ENCODE results near the gene ABHD5. TPM values are rescaled to one million over a fixed set of nuclear protein-coding genes. Genes with fewer than 3 reads are reported as not detected.
"Not testable (repeated sequence)": the region's sequence is repeated elsewhere in the genome, so short reads cannot be mapped to it uniquely, and the experiment has no call there.

The ABHD5 gene
- total and polyA plus RNA-seq, 2 experiments from 2014 or later, result 32.3 to 45.5 TPM

- Histone ChIP-seq H3K27ac (no peak overlapping the region), H2AFZ (no peak overlapping the region), H3K4me1 (ENCODE audit: insufficient read depth) (0 out of 2 replicates have a peak, but pooled peaks cover 4% of the 10 kb centered on the region), H3F3A (ENCODE audit: insufficient read depth) (no peaks in the 10 kb centered on the region), H3K9ac (no peak overlapping the region), H3K9me2 (ENCODE audit: insufficient read depth) (no peaks in the 10 kb centered on the region), H3K36me3 (ENCODE audit: low read depth) (no peaks in the 10 kb centered on the region), H4K20me1 (ENCODE audit: insufficient read depth) (no peaks in the 10 kb centered on the region), H3K9me3 (ENCODE audit: low read depth) (no peaks in the 10 kb centered on the region), H3K27me3 (replicated peaks; ENCODE audit: insufficient read depth) (no peaks in the 10 kb centered on the region), H3K79me2 (ENCODE audit: insufficient read depth) (no peaks in the 10 kb centered on the region), H3K4me2 (ENCODE audit: unreplicated experiment) (no peak overlapping the region), H3K4me3 (no peak overlapping the region)
- DNase-seq, result no peak
- 93 to 97% methylated on average over 3 of the region's 3 CpGs for WGBS, 2 experiments (ENCODE audit: low coverage in 1 of 2, low lambda C conversion rate in 2 of 2, missing lambda C conversion rate in 2 of 2)
- in situ Hi-C loops (cut with MboI), result no loop called here
- no peak for TF ChIP-seq EZH2phosphoT487 (IDR thresholded peaks at IDR 0.05; ENCODE audit: insufficient read depth, low read depth)
- TF ChIP-seq EZH2 (IDR thresholded peaks at IDR 0.05; ENCODE audit: insufficient read depth, poor library complexity, severe bottlenecking), result no peak
Measured at GRCh38 chr3:43648957-43649356, 41.8 kb upstream of the ABHD5 start.

- no peak overlapping the region for H3K27ac ChIP-seq
- H3K9ac ChIP-seq, result no peak overlapping the region
- 0 out of 2 replicates have a peak, but pooled peaks cover 4% of the 10 kb centered on the region for H3K4me1 ChIP-seq (ENCODE audit: insufficient read depth)
- no peak for DNase-seq
- H3K9me3 ChIP-seq (ENCODE audit: low read depth), result no peaks in the 10 kb centered on the region
- no peak overlapping the region for H3K4me3 ChIP-seq
- no peak overlapping the region for H2AFZ ChIP-seq
- no peaks in the 10 kb centered on the region for H4K20me1 ChIP-seq (ENCODE audit: insufficient read depth)
- TF ChIP-seq EZH2phosphoT487 (IDR thresholded peaks at IDR 0.05; ENCODE audit: insufficient read depth, low read depth) (no peak), EZH2 (IDR thresholded peaks at IDR 0.05; ENCODE audit: insufficient read depth, poor library complexity, severe bottlenecking) (no peak)
- no peaks in the 10 kb centered on the region for H3K27me3 ChIP-seq (replicated peaks; ENCODE audit: insufficient read depth)
- H3K9me2 ChIP-seq (ENCODE audit: insufficient read depth), result no peaks in the 10 kb centered on the region
- 53 to 67% methylated on average over 6 of the region's 6 CpGs for WGBS, 2 experiments (ENCODE audit: low coverage in 1 of 2, low lambda C conversion rate in 2 of 2, missing lambda C conversion rate in 2 of 2)
- in situ Hi-C loops (cut with MboI), result no loop called here
- no peaks in the 10 kb centered on the region for H3K79me2 ChIP-seq (ENCODE audit: insufficient read depth)
- H3K36me3 ChIP-seq (ENCODE audit: low read depth), result no peaks in the 10 kb centered on the region
- no peak overlapping the region for H3K4me2 ChIP-seq (ENCODE audit: unreplicated experiment)
- H3F3A ChIP-seq (ENCODE audit: insufficient read depth), result no peaks in the 10 kb centered on the region
Measured at GRCh38 chr3:43649365-43649968, 41.3 kb upstream of the ABHD5 start.

- Histone ChIP-seq H3K4me2 (ENCODE audit: unreplicated experiment) (no peak overlapping the region), H3K9me2 (ENCODE audit: insufficient read depth) (no peaks in the 10 kb centered on the region), H4K20me1 (ENCODE audit: insufficient read depth) (no peaks in the 10 kb centered on the region), H3K4me1 (ENCODE audit: insufficient read depth) (0 out of 2 replicates have a peak, but pooled peaks cover 4% of the 10 kb centered on the region), H3K27ac (no peak overlapping the region), H3K79me2 (ENCODE audit: insufficient read depth) (no peaks in the 10 kb centered on the region), H3K27me3 (replicated peaks; ENCODE audit: insufficient read depth) (no peaks in the 10 kb centered on the region), H3K4me3 (no peak overlapping the region), H3K36me3 (ENCODE audit: low read depth) (no peaks in the 10 kb centered on the region), H3F3A (ENCODE audit: insufficient read depth) (no peaks in the 10 kb centered on the region), H3K9me3 (ENCODE audit: low read depth) (no peaks in the 10 kb centered on the region), H2AFZ (no peak overlapping the region; the same call in 1 of the 2 replicates), H3K9ac (no peak overlapping the region)
- 71% methylated on average over 1 of the region's 1 CpG for WGBS, 2 experiments (ENCODE audit: low coverage in 1 of 2, low lambda C conversion rate in 2 of 2, missing lambda C conversion rate in 2 of 2)
- no peak for DNase-seq
- in situ Hi-C loops (cut with MboI), result no loop called here
- TF ChIP-seq EZH2 (IDR thresholded peaks at IDR 0.05; ENCODE audit: insufficient read depth, poor library complexity, severe bottlenecking) (no peak), EZH2phosphoT487 (IDR thresholded peaks at IDR 0.05; ENCODE audit: insufficient read depth, low read depth) (no peak)
Measured at GRCh38 chr3:43650345-43650744, 40.4 kb upstream of the ABHD5 start.

- H3K9me2 ChIP-seq (ENCODE audit: insufficient read depth); H3K4me2 ChIP-seq (ENCODE audit: unreplicated experiment); H3K79me2 ChIP-seq (ENCODE audit: insufficient read depth); in situ Hi-C loops (cut with MboI); H3K4me3 ChIP-seq; H3K27me3 ChIP-seq (replicated peaks; ENCODE audit: insufficient read depth); H4K20me1 ChIP-seq (ENCODE audit: insufficient read depth); H3K36me3 ChIP-seq (ENCODE audit: low read depth); H3K27ac ChIP-seq; H3F3A ChIP-seq (ENCODE audit: insufficient read depth); DNase-seq; H3K9ac ChIP-seq; H3K4me1 ChIP-seq (ENCODE audit: insufficient read depth); H3K9me3 ChIP-seq (ENCODE audit: low read depth); H2AFZ ChIP-seq: not testable (repeated sequence)
- 90 to 98% methylated on average over 6 to 22 of the region's 22 CpGs for WGBS, 2 experiments (ENCODE audit: low coverage in 1 of 2, low lambda C conversion rate in 2 of 2, missing lambda C conversion rate in 2 of 2)
Measured at GRCh38 chr3:43656390-43656789, 34.3 kb upstream of the ABHD5 start.

All from GM23248 (cell line).